Heart left ventricle (tissue), 16 donors: Measurements from ENCODE around the gene ZP4. TPM values are rescaled to one million over a fixed set of nuclear protein-coding genes. Genes with fewer than 3 reads are reported as not detected.

Experiments used
- ATAC-seq, 4 donors: fragments of 200-7000 bp; cut with Tn5 transposase; one replicate each; pipeline ENCODE4 v1.9.1; 2020 to 2022; ENCODE audit warnings: moderate library complexity in 4 of 4, mild to moderate bottlenecking in 3 of 4, moderate number of reproducible peaks in 1 of 4
- DNase-seq, 5 donors: peaks; one replicate each; pipeline ENCODE4 v3.0.0-alpha.2; 2020
- H3K27ac ChIP-seq, 12 donors: fragments of 200-600 bp; sonication (generic) in 4 of 12; one replicate each; pipeline versions ENCODE4 v1.5.0 to v1.8.0; 2016 to 2022; ENCODE audit warnings: mild to moderate bottlenecking in 2 of 12
- H3K27me3 ChIP-seq, 9 donors: fragments of 200-600 bp; sonication (generic) in 2 of 9; one replicate each; pipeline versions ENCODE4 v1.5.1 to v1.8.0; 2016 to 2022; ENCODE audit warnings: mild to moderate bottlenecking in 3 of 9
- H3K36me3 ChIP-seq, 9 donors: fragments of 200-600 bp; sonication (generic) in 2 of 9; one replicate each; pipeline versions ENCODE4 v1.5.0 to v1.8.0; 2018 to 2022; ENCODE audit warnings: mild to moderate bottlenecking in 2 of 9
- H3K4me1 ChIP-seq, 12 donors: fragments of 200-600 bp; sonication (generic) in 4 of 12; one replicate each; pipeline versions ENCODE4 v1.5.0 to v1.8.0; 2016 to 2022; ENCODE audit warnings: mild to moderate bottlenecking in 3 of 12
- H3K4me3 ChIP-seq, 12 donors: fragments of 200-600 bp; sonication (generic) in 4 of 12; one replicate each; pipeline versions ENCODE4 v1.5.0 to v1.8.0; 2017 to 2022; ENCODE audit warnings: mild to moderate bottlenecking in 9 of 12, moderate library complexity in 4 of 12
- H3K9me3 ChIP-seq, 12 donors: fragments of 200-600 bp; sonication (generic) in 4 of 12; one replicate each; pipeline versions ENCODE4 v1.5.0 to v1.8.0; 2016 to 2022; ENCODE audit warnings: mild to moderate bottlenecking in 1 of 12
- POLR2A ChIP-seq, 2 donors: fragments of 450-650 bp; IDR thresholded peaks; one replicate each; pipeline ENCODE4 v1.6.1; 2017; ENCODE audit warnings: antibody characterized with exemption in 2 of 2, mild to moderate bottlenecking in 2 of 2, moderate library complexity in 2 of 2
- WGBS, 4 donors: extraction: QIAGEN DNeasy Blood & Tissue Kit in 2 of 4; methylation state at CpG; one replicate each; pipeline versions ENCODE4 v1.1.5 to v1.1.7; 2013 to 2018; 5-methylcytosine and 5-hydroxymethylcytosine counted together
- intact Hi-C, 10 donors: fragments of 100-400 bp; cut with DNase I; formaldehyde crosslinking; loops; one replicate each; pipeline versions ENCODE4 v1.11.1 to v1.14.2; 2022
- polyA plus RNA-seq, 2 donors: library from polyadenylated mRNA; stranded (reverse); fragments of 200-250 nt; gene quantifications; one replicate each; pipeline ENCODE4 v1.2.3, GENCODE V29; 2013
- total RNA-seq, 9 donors: library from RNA; depleted of rRNA in 2 of 9; stranded (reverse); fragments of >200 nt in 2 of 9; fragmentation: NEBNext Ultra II Directional in 3 of 9; extraction: Animal tissue kit (Norgen Biotek cat#: 25700) in 3 of 9; gene quantifications; one replicate each; pipeline versions ENCODE4 v1.1.0 to v1.2.4, GENCODE V29; 2016 to 2023
- TF ChIP-seq, protein P1 (sequence below), 12 donors: fragments of 200-600 bp; sonication (generic) in 4 of 12; IDR thresholded peaks; one replicate each; pipeline versions ENCODE4 v1.5.0 to v1.8.0; 2018 to 2022; ENCODE audit warnings: antibody characterized with exemption in 12 of 12, mild to moderate bottlenecking in 5 of 12
- donor health status: ischemic (EF 13 %, LVEDD 7.1; RV severe dilation, severe dysfunction).
- donor health status: healthy with polysubstance abuse.
- donor health status: DM: no; HTN: yes; CAD: no.
- donor health status: DM: no; HTN: no; CAD: no.
- donor health status: ischemic (EF 25% LVEDD 6.9; RV normal size, moderate dysfunction).
- donor health status: ischemic (EF 25% LVEDD 5.7; RV mildly dilated, moderate dysfunction).
- donor health status: healthy.
- donor health status: DM: yes; HTN: yes; CAD: no.
- donor health status: ischemic (EF 35%, LVEDD 5.7; RV mildly dilated, moderate dysfunction).
- donor health status: nonischemic (EF 11% LVEDD 7.7; RV severe dilation, severe dysfunction).
- donor health status: DM: yes; HTN: yes; CAD: no.
- donor health status: PGD.
- donor health status: ischemic (EF 29% LVEDD 5.4; RV normal size, mild dysfunction).
- donor health status: nonischemic (EF 23%, LVEDD 6.1; RV moderate dilation, normal function).

The ZP4 gene
- total and polyA plus RNA-seq, 11 donors = not detected

DNA sequence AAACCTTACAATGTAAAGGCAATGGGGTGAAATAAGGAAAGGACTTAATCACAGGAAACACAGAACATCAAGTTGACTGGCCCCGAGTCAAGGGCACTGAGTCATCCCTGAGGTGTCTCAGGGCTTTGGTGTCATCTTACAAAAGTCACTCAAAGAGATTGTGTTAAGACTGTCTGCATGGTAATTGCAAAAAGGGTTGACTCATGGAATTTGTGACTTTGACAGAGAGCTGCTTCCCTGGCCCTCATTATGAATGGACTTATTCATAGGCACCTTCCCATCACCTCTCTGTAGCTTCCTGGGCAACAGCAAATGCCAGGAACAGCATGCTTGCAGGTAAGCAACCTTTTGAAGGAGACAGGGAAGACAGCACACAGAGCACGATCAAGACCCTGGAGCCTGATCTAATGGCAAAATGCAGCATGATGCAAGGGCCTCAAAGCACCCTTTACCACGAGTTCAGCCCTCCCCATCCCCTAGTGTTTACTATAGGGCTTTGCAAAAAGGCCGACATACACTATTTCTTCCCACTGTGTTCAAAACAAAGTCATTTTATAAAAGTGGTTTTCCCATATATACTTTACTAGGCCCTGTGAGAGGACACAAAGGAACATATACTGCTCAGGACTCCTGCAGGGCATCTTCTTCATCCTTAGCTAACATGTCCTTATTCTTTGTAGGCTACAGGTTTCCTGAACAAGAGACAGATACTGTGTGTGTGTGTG is 17.1 kb downstream of the ZP4 start:
- intact Hi-C loops = no loop called here
- Histone ChIP-seq H3K4me3 (no peak overlapping the region), H3K27me3 (no peaks in the 10 kb centered on the region), H3K36me3 (no peaks in the 10 kb centered on the region), H3K9me3 (no peaks in the 10 kb centered on the region), H3K4me1 (no peaks in the 10 kb centered on the region), H3K27ac (no peak overlapping the region)
- ATAC-seq = no peak
- 54 to 63% (median 60%) methylated on average over 4 of the region's 4 CpGs for WGBS, 4 donors
- TF ChIP-seq, protein P1, sequence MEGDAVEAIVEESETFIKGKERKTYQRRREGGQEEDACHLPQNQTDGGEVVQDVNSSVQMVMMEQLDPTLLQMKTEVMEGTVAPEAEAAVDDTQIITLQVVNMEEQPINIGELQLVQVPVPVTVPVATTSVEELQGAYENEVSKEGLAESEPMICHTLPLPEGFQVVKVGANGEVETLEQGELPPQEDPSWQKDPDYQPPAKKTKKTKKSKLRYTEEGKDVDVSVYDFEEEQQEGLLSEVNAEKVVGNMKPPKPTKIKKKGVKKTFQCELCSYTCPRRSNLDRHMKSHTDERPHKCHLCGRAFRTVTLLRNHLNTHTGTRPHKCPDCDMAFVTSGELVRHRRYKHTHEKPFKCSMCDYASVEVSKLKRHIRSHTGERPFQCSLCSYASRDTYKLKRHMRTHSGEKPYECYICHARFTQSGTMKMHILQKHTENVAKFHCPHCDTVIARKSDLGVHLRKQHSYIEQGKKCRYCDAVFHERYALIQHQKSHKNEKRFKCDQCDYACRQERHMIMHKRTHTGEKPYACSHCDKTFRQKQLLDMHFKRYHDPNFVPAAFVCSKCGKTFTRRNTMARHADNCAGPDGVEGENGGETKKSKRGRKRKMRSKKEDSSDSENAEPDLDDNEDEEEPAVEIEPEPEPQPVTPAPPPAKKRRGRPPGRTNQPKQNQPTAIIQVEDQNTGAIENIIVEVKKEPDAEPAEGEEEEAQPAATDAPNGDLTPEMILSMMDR (IDR thresholded peaks at IDR 0.05) = no peak
- TF ChIP-seq POLR2A (IDR thresholded peaks at IDR 0.05) = no peak
- DNase-seq = no peak

DNA sequence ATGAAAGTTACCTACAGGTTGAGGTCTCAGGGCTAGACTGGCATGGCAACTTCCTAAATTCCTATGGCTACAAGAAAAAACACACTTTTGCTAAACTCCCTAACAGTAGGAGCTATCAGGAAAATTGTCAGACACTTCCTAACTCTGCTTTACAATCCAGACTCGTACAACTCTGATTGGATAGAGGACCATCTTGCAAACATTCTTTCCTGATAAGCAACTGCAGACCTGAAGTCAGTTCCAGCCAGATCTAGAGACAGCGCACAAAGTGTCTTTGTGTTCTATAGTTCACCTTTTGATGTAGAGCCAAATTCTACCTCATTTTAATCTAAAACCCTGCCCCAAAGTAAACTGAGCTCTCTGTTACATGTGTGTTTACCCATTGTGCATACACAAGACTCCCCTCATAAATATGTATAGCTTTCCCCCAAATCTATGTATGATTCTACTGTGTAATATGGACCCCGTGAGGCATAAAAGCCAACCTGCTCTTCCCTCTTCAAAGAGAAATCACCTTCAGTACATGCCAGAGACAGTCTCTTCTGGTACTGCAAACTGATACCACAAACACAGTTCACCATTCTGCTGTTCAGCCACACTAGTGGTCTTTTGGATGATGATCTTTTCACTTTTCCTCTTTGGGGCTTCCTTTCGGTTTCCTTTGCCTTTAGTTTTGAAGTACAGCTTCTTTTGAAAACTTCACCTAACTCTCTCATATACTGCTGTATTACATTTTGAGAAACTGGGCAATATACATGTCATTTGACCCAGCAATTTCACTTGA is 21.7 kb downstream of the ZP4 start:
- Histone ChIP-seq H3K27ac (no peak overlapping the region), H3K9me3 (no peaks in the 10 kb centered on the region), H3K4me1 (peaks cover 0 to 8% (median 0%) of the 10 kb centered on the region in 12 donors), H3K4me3 (no peak overlapping the region), H3K27me3 (no peaks in the 10 kb centered on the region), H3K36me3 (no peaks in the 10 kb centered on the region)
- intact Hi-C loops = loop anchor here in 1 of 10 donors (10.0 kb wide), 1 partner anchor 1086 kb away; no protein-coding TSS in a partner anchor
- DNase-seq (no peak), ATAC-seq (no peak)
- WGBS, 4 donors = 55 to 65% (median 59%) methylated on average over 4 of the region's 4 CpGs
- TF ChIP-seq, protein P1 (IDR thresholded peaks at IDR 0.05) = no peak
- no peak for TF ChIP-seq POLR2A (IDR thresholded peaks at IDR 0.05)

DNA sequence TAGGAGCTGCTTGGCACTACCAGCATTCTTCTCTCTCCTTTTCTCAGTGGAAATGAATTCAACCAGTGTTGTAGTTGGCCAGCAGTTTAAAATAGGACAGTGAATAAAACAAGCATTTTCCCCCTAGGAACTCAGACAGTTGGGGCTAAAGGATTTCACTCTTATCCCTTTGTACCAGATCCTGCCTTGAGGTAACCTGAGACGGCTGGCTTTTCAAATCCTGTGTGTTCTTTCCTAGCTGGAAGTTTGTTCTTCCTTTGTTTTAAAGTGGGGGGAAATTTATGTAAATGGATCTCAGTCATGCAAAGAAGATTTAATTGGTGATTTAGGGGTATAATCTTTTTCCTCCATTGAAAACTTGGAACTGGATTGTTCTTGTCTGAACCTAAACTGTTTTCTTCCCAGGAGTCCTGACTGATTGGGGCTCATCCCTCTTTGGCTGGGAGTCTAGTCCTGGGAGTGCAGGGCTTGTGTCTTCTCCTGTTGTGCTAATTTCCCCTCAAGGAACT is 23.3 kb downstream of the ZP4 start:
- TF ChIP-seq, protein P1 (IDR thresholded peaks at IDR 0.05) = no peak
- no peak for TF ChIP-seq POLR2A (IDR thresholded peaks at IDR 0.05)
- Histone ChIP-seq H3K27me3 (no peaks in the 10 kb centered on the region), H3K27ac (no peak overlapping the region), H3K4me3 (no peak overlapping the region), H3K9me3 (no peaks in the 10 kb centered on the region), H3K36me3 (no peaks in the 10 kb centered on the region), H3K4me1 (peaks cover 0 to 11% (median 0%) of the 10 kb centered on the region in 12 donors)
- WGBS, 4 donors = 66 to 77% (median 68%) methylated on average over 1 of the region's 1 CpG
- ATAC-seq (no peak), DNase-seq (no peak)
- intact Hi-C loops = loop anchor here in 1 of 10 donors (10.0 kb wide), 1 partner anchor 1087 kb away; no protein-coding TSS in a partner anchor
